Activated CD4-positive, alpha-beta T cell treated with anti-CD3 and anti-CD28 coated beads, Interleukin-2, amount 50 U/mL, for 16 hours (primary cell): ENCODE results near the gene AXDND1.

Experiments
- DNase-seq: peaks from one replicate; pipeline ENCODE4 v3.0.0-alpha.2; 2020

Gene AXDND1

GRCh38 chr1:179586107-179586823 is 220.5 kb downstream of the AXDND1 start:
- DNase-seq, result no peak

- DNase-seq, result no peak
Measured at GRCh38 chr1:179587336-179587735, 221.6 kb downstream of the AXDND1 start.

GRCh38 chr1:179588425-179589024 is 222.8 kb downstream of the AXDND1 start:
- DNase-seq, result no peak

- DNase-seq, result no peak
Measured at GRCh38 chr1:179589509-179589908, 223.7 kb downstream of the AXDND1 start.

GRCh38 chr1:179590671-179591070 is 224.9 kb downstream of the AXDND1 start:
- DNase-seq, result no peak

- DNase-seq, result no peak
Measured at GRCh38 chr1:179591253-179591591, 225.5 kb downstream of the AXDND1 start.

GRCh38 chr1:179591592-179592580 is 226.1 kb downstream of the AXDND1 start, which contains the start of gene TDRD5:
TDRD5 (plus strand) TSS chr1:179591832; CDS start chr1:179592616, 784 bp downstream.
- DNase-seq, result no peak

GRCh38 chr1:179598631-179599030 is 232.9 kb downstream of the AXDND1 start:
- DNase-seq, result no peak

- peak; percentile 20 for DNase-seq
Measured at GRCh38 chr1:179599623-179600249, 234.0 kb downstream of the AXDND1 start.

- DNase-seq, result no peak
Measured at GRCh38 chr1:179601093-179601492, 235.3 kb downstream of the AXDND1 start.
